B cell (primary cell): ENCODE data around the gene FBLN7. TPM values are rescaled to one million over a fixed set of nuclear protein-coding genes. Genes with fewer than 3 reads are reported as not detected.
"Not testable (repeated sequence)": the region's sequence is repeated elsewhere in the genome, so short reads cannot be mapped to it uniquely, and the experiment has no call there.

ENCODE experiments used
- ATAC-seq: fragments of 200-7000 bp; cut with Tn5 transposase; one replicate; pipeline ENCODE4 v1.10.0; 2021; ENCODE audit warnings: low read depth, mild to moderate bottlenecking, moderate number of reproducible peaks, moderate library complexity
- CTCF ChIA-PET: fragments of 350-600 bp; sonication (Branson Sonifier 250); formaldehyde crosslinking; loops from one replicate; lab custom pipeline; 2021; ENCODE audit warnings: antibody characterized with exemption, inconsistent platforms; lab: Charles Lee
- POLR2A ChIA-PET: fragments of 350-600 bp; sonication (Branson Sonifier 250); formaldehyde crosslinking; loops from one replicate; lab custom pipeline; 2021; ENCODE audit warnings: antibody characterized with exemption; lab: Charles Lee
- DNase-seq: peaks from one replicate; pipeline ENCODE4 v3.0.0; 2013
- H2AFZ ChIP-seq: 2 replicates; pipeline ENCODE4 v1.6.1; 2012; ENCODE audit warnings: mild to moderate bottlenecking, low read depth, low read length; ENCODE audit not compliant: insufficient read depth, poor library complexity, severe bottlenecking
- H3K27ac ChIP-seq, 2 donors: 1 replicate in 1 of 2; 2 replicates in 1 of 2; pipeline ENCODE4 v1.5.1; 2012 to 2013; ENCODE audit warnings: low read length in 2 of 2, mild to moderate bottlenecking in 2 of 2, moderate library complexity in 1 of 2
- H3K27me3 ChIP-seq, 4 experiments: fragments of 200-600 bp in 1 of 4; sonication (generic) in 1 of 4; replicated peaks in 1 of 4; 1 replicate in 2 of 4; 2 replicates in 2 of 4; pipeline versions ENCODE4 v1.6.1 to v1.7.0; 2013 to 2016; ENCODE audit warnings: low read length in 3 of 4, mild to moderate bottlenecking in 2 of 4, mixed read lengths in 1 of 4, moderate library complexity in 1 of 4; ENCODE audit not compliant: insufficient read depth in 4 of 4, control insufficient read depth in 3 of 4; ENCODE audit errors: control extremely low read depth in 1 of 4
- H3K36me3 ChIP-seq, 2 experiments: replicated peaks in 1 of 2; 1 replicate in 1 of 2; 2 replicates in 1 of 2; pipeline versions ENCODE4 v1.6.1 to v1.7.1; 2013; ENCODE audit warnings: low read length in 1 of 2; ENCODE audit not compliant: insufficient read depth in 2 of 2, control insufficient read depth in 1 of 2; ENCODE audit errors: control extremely low read depth in 1 of 2, extremely low read depth in 1 of 2
- H3K4me1 ChIP-seq, 2 donors: fragments of 200-600 bp in 1 of 2; sonication (generic) in 1 of 2; 1 replicate in 1 of 2; 2 replicates in 1 of 2; pipeline versions ENCODE4 v1.5.1 to v1.6.1; 2013 to 2017; ENCODE audit warnings: low read length in 2 of 2; ENCODE audit not compliant: control insufficient read depth in 2 of 2, insufficient read depth in 2 of 2
- H3K4me2 ChIP-seq: replicated peaks from 2 replicates; pipeline ENCODE3; 2012; ENCODE audit warnings: mild to moderate bottlenecking, low read depth, low read length; ENCODE audit not compliant: poor library complexity, severe bottlenecking
- H3K4me3 ChIP-seq, 5 experiments: fragments of 200-600 bp in 1 of 5; sonication (generic) in 1 of 5; 1 replicate in 3 of 5; 2 replicates in 2 of 5; pipeline versions ENCODE4 v1.5.1 to v1.7.0; 2011 to 2016; ENCODE audit warnings: low read length in 4 of 5, mild to moderate bottlenecking in 4 of 5, low read depth in 2 of 5, control low read depth in 1 of 5, moderate library complexity in 1 of 5; ENCODE audit not compliant: insufficient read depth in 1 of 5; ENCODE audit errors: control extremely low read depth in 1 of 5, extremely low read depth in 1 of 5
- H3K79me2 ChIP-seq: fragments of 200-600 bp; sonication (generic); one replicate; pipeline ENCODE4 v1.6.0; 2016; ENCODE audit warnings: low read length; ENCODE audit not compliant: control insufficient read depth, insufficient read depth
- H3K9ac ChIP-seq: fragments of 200-600 bp; sonication (generic); 2 replicates; pipeline ENCODE4 v1.6.1; 2017; ENCODE audit warnings: mild to moderate bottlenecking, low read length, moderate library complexity
- H3K9me3 ChIP-seq, 3 donors: one replicate each; pipeline versions ENCODE4 v1.6.1 to v1.7.1; 2013; ENCODE audit warnings: low read length in 2 of 3; ENCODE audit not compliant: control insufficient read depth in 2 of 3, insufficient read depth in 1 of 3; ENCODE audit errors: control extremely low read depth in 1 of 3
- H4K20me1 ChIP-seq: 2 replicates; pipeline ENCODE4 v1.6.0; 2012; ENCODE audit warnings: mild to moderate bottlenecking, low read length; ENCODE audit not compliant: insufficient read depth, control insufficient read depth, poor library complexity, severe bottlenecking
- H3K27ac Mint-ChIP-seq: one replicate; pipeline ENCODE4 v1.8.0; 2021; ENCODE audit warnings: mixed read lengths
- H3K27me3 Mint-ChIP-seq: one replicate; pipeline ENCODE4 v1.8.0; 2021; ENCODE audit warnings: mixed read lengths
- H3K4me1 Mint-ChIP-seq: one replicate; pipeline ENCODE4 v1.8.0; 2021; ENCODE audit warnings: mixed read lengths
- H3K4me3 Mint-ChIP-seq: one replicate; pipeline ENCODE4 v1.8.0; 2021; ENCODE audit warnings: mixed read lengths
- H3K9me3 Mint-ChIP-seq: one replicate; pipeline ENCODE4 v1.8.0; 2022; ENCODE audit warnings: mixed read lengths; ENCODE audit not compliant: insufficient read depth
- EZH2 ChIP-seq: IDR thresholded peaks from 2 replicates; pipeline ENCODE4 v1.6.1; 2012; ENCODE audit warnings: borderline replicate concordance, low read depth, mild to moderate bottlenecking, moderate library complexity, low read length; ENCODE audit not compliant: insufficient read depth, poor library complexity, severe bottlenecking
- WGBS: methylation state at CpG from one replicate; pipeline ENCODE4 v1.1.5; 2013; ENCODE audit warnings: missing lambda C conversion rate; ENCODE audit not compliant: insufficient coverage; 5-methylcytosine and 5-hydroxymethylcytosine counted together
- intact Hi-C: fragments of 100-400 bp; cut with micrococcal nuclease; formaldehyde crosslinking; loops from one replicate; pipeline ENCODE4 v1.10.0; 2022
- polyA plus RNA-seq: library from polyadenylated mRNA; depleted of rRNA; stranded (reverse); fragments of >200 nt; gene quantifications from 2 replicates; pipeline ENCODE4 v1.2.3, GENCODE V29; 2012
- total RNA-seq, 2 donors: library from RNA; stranded (reverse); fragments of 120-200 nt in 1 of 2; gene quantifications; 1 replicate in 1 of 2; 2 replicates in 1 of 2; pipeline versions ENCODE4 v1.2.3 to v1.2.4, GENCODE V29; 2013 to 2022
- TF ChIP-seq, protein P1 (sequence below): fragments of 200-600 bp; IDR thresholded peaks from one replicate; pipeline ENCODE4 v1.8.0; 2022; ENCODE audit warnings: antibody characterized with exemption, mild to moderate bottlenecking

FBLN7 gene
- total and polyA plus RNA-seq, 2 donors (not counting 1 experiment from before 2014, with no cell fraction given), result 0.13 to 1.1 TPM

DNA sequence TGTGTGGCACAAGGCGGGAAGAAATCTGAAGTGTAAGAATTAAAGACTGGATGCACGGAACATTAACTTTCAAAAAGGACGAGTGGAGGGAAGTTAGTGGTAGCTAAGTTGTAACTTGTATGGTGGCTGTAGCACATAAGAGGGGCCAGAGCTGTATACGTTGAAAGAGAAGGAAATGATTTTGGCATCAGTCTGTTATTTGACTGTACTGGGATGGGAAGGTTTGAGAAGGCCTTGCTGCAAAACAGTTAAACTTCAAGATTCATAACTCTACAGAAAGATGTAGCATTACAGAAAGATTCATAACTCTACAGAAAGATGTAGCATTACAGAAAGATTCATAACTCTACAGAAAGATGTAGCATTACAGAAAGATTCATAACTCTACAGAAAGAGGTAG is 24.8 kb upstream of the FBLN7 start:
- H3K4me2 ChIP-seq, H3K9ac ChIP-seq, H3K27ac ChIP-seq, H3K27ac Mint-ChIP-seq, H4K20me1 ChIP-seq, H3K4me1 Mint-ChIP-seq, H3K9me3 Mint-ChIP-seq, H3K4me3 Mint-ChIP-seq, H3K27me3 ChIP-seq, H3K79me2 ChIP-seq, DNase-seq, intact Hi-C loops, H3K27me3 Mint-ChIP-seq, ATAC-seq, H3K4me3 ChIP-seq, CTCF ChIA-PET, H3K4me1 ChIP-seq, H2AFZ ChIP-seq: not testable (repeated sequence)
- H3K9me3 ChIP-seq, result peaks cover 0 to 11% (median 5%) of the 10 kb centered on the region in 3 donors
- H3K36me3 ChIP-seq, result peaks cover 12 to 64% of the 10 kb centered on the region in 2 experiments
- POLR2A ChIA-PET, result interaction anchor here (1.0 kb wide), 1 partner anchor 13 kb away, joined by 3 read pairs; no protein-coding TSS in a partner anchor
- WGBS, result 100% methylated on average over 3 of the region's 4 CpGs

DNA sequence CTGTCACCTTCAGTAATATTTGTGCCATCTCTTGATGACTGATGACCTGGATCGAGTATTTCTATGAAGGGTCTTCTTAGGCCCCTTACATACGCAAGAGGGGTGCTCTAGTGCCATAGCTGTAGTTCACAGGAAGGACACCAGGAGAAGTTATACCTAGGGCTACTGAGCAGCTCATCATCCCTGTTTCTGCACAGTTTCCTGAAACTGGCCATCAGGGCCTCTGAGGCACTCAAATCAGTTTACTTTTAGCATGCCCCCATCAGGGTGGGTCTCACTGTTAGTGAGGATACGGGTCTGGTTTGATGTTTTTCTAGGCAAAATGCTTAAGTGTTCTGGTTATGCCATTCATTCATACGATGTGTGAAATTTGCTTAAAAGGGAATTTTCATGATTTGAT is 20.0 kb upstream of the FBLN7 start:
- Histone ChIP-seq H3K27ac (no peak overlapping the region), H3K4me2 (no peak overlapping the region), H3K36me3 (peaks cover 6 to 27% of the 10 kb centered on the region in 2 experiments), H2AFZ (no peak overlapping the region), H3K9ac (no peak overlapping the region), H3K9me3 (no peaks in the 10 kb centered on the region), H4K20me1 (no peaks in the 10 kb centered on the region), H3K4me3 (no peak overlapping the region), H3K79me2 (no peaks in the 10 kb centered on the region), H3K27me3 (no peaks in the 10 kb centered on the region), H3K4me1 (no peaks in the 10 kb centered on the region)
- H3K27me3 Mint-ChIP-seq, result no peaks in the 10 kb centered on the region
- H3K9me3 Mint-ChIP-seq, result no peaks in the 10 kb centered on the region
- ATAC-seq, result no peak
- CTCF ChIA-PET, result interaction anchor here (1.1 kb wide), 1 partner anchor 12 kb away, joined by 3 read pairs; no protein-coding TSS in a partner anchor
- intact Hi-C loops, result no loop called here
- H3K4me3 Mint-ChIP-seq, result no peak overlapping the region
- no peak overlapping the region for H3K27ac Mint-ChIP-seq
- 100% methylated on average over 2 of the region's 4 CpGs for WGBS
- no peaks in the 10 kb centered on the region for H3K4me1 Mint-ChIP-seq
- POLR2A ChIA-PET, result no interaction called here
- no peak for TF ChIP-seq EZH2
- TF ChIP-seq, protein P1, sequence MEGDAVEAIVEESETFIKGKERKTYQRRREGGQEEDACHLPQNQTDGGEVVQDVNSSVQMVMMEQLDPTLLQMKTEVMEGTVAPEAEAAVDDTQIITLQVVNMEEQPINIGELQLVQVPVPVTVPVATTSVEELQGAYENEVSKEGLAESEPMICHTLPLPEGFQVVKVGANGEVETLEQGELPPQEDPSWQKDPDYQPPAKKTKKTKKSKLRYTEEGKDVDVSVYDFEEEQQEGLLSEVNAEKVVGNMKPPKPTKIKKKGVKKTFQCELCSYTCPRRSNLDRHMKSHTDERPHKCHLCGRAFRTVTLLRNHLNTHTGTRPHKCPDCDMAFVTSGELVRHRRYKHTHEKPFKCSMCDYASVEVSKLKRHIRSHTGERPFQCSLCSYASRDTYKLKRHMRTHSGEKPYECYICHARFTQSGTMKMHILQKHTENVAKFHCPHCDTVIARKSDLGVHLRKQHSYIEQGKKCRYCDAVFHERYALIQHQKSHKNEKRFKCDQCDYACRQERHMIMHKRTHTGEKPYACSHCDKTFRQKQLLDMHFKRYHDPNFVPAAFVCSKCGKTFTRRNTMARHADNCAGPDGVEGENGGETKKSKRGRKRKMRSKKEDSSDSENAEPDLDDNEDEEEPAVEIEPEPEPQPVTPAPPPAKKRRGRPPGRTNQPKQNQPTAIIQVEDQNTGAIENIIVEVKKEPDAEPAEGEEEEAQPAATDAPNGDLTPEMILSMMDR, result no peak
- no peak for DNase-seq
